Measurements from ENCODE around the gene LMX1B. TPM values are rescaled to one million over a fixed set of nuclear protein-coding genes. Genes with fewer than 3 reads are reported as not detected.

LMX1B gene
- total RNA-seq, 1 experiment from 2014 or later = not detected

DNA sequence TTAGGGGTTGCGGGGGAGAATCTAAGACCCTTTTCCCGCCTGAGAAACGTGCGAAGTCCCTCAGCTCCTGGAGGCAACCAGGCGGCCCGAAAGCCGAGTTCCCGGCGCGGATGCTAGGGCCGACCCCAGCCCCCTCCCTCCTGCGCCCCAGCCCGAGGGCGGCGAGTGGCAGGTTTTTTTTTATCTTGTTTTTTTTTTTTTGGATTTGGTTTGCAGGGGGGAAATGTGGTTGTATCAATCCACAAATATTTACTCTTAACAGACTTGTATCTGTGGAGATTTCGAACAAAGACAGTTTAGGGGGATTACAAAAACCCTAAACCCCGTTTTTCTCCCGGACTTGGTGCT is 10.7 kb downstream of the LMX1B start:
- ChIA-PET CTCF (no interaction called here), POLR2A (ENCODE audit: low non-redundant PET) (no interaction called here)
- Histone ChIP-seq H3K27ac (ENCODE audit: low read depth, low read length, poor library complexity, severe bottlenecking) (no peak overlapping the region), H3K27me3 (replicated peaks; ENCODE audit: insufficient read depth, low read depth, low read length, poor library complexity) (peaks cover 100% of the 10 kb centered on the region), H3K36me3 (ENCODE audit: insufficient read depth, low read length, poor library complexity, severe bottlenecking) (no peaks in the 10 kb centered on the region), H3K4me3 (ENCODE audit: low read depth, low read length, poor library complexity, severe bottlenecking) (no peak overlapping the region), H3K9me3 (ENCODE audit: low read depth, low read length, poor library complexity, severe bottlenecking) (no peaks in the 10 kb centered on the region), H3K4me1 (ENCODE audit: insufficient read depth, low read length, poor library complexity, severe bottlenecking) (peaks cover 12% of the 10 kb centered on the region)
- no peak for DNase-seq (ENCODE audit: low spot score)
- BruUV-seq (replicated peaks) = no TSS peak
- intact Hi-C loops (cut with micrococcal nuclease; ENCODE audit: unreplicated experiment) = no loop called here
- TF ChIP-seq, protein P1, sequence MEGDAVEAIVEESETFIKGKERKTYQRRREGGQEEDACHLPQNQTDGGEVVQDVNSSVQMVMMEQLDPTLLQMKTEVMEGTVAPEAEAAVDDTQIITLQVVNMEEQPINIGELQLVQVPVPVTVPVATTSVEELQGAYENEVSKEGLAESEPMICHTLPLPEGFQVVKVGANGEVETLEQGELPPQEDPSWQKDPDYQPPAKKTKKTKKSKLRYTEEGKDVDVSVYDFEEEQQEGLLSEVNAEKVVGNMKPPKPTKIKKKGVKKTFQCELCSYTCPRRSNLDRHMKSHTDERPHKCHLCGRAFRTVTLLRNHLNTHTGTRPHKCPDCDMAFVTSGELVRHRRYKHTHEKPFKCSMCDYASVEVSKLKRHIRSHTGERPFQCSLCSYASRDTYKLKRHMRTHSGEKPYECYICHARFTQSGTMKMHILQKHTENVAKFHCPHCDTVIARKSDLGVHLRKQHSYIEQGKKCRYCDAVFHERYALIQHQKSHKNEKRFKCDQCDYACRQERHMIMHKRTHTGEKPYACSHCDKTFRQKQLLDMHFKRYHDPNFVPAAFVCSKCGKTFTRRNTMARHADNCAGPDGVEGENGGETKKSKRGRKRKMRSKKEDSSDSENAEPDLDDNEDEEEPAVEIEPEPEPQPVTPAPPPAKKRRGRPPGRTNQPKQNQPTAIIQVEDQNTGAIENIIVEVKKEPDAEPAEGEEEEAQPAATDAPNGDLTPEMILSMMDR (conservative IDR thresholded peaks at IDR 0.05; ENCODE audit: low read depth, low read length) = no peak
- TF ChIP-seq EZH2 (IDR thresholded peaks at IDR 0.05; ENCODE audit: borderline replicate concordance, low read depth, low read length, poor library complexity, severe bottlenecking) = no peak

DNA sequence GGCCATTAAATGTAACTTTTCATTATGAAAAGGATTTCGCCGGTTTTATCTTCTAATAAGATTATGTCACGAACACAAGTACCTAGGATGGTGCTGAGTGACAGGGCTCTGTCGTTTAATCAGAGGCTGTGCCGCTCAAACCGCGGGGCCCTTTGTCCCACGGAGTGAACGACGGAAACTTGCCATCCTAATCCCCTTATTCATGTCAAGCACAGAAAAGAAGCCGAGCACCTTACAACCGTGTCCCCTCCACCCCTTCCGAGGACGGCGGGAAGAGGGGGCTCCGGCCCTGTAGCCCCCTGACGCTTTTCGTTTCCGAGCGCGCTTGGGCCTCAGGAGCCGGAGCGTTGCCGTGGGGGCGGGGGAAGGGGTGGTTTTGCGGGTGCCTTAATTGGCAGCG is 11.2 kb downstream of the LMX1B start:
- TF ChIP-seq EZH2 (IDR thresholded peaks at IDR 0.05; ENCODE audit: borderline replicate concordance, low read depth, low read length, poor library complexity, severe bottlenecking) = peak; percentile 77
- TF ChIP-seq, protein P1 (conservative IDR thresholded peaks at IDR 0.05; ENCODE audit: low read depth, low read length) = no peak
- no peak overlapping the region for H3K4me3 ChIP-seq (ENCODE audit: low read depth, low read length, poor library complexity, severe bottlenecking)
- BruUV-seq (replicated peaks) = no TSS peak
- peaks cover 12% of the 10 kb centered on the region for H3K4me1 ChIP-seq (ENCODE audit: insufficient read depth, low read length, poor library complexity, severe bottlenecking)
- H3K36me3 ChIP-seq (ENCODE audit: insufficient read depth, low read length, poor library complexity, severe bottlenecking) = no peaks in the 10 kb centered on the region
- CTCF ChIA-PET = no interaction called here
- no peak overlapping the region for H3K27ac ChIP-seq (ENCODE audit: low read depth, low read length, poor library complexity, severe bottlenecking)
- DNase-seq (ENCODE audit: low spot score) = no peak
- POLR2A ChIA-PET (ENCODE audit: low non-redundant PET) = no interaction called here
- H3K27me3 ChIP-seq (replicated peaks; ENCODE audit: insufficient read depth, low read depth, low read length, poor library complexity) = peaks cover 98% of the 10 kb centered on the region
- intact Hi-C loops (cut with micrococcal nuclease; ENCODE audit: unreplicated experiment) = no loop called here
- no peaks in the 10 kb centered on the region for H3K9me3 ChIP-seq (ENCODE audit: low read depth, low read length, poor library complexity, severe bottlenecking)

DNA sequence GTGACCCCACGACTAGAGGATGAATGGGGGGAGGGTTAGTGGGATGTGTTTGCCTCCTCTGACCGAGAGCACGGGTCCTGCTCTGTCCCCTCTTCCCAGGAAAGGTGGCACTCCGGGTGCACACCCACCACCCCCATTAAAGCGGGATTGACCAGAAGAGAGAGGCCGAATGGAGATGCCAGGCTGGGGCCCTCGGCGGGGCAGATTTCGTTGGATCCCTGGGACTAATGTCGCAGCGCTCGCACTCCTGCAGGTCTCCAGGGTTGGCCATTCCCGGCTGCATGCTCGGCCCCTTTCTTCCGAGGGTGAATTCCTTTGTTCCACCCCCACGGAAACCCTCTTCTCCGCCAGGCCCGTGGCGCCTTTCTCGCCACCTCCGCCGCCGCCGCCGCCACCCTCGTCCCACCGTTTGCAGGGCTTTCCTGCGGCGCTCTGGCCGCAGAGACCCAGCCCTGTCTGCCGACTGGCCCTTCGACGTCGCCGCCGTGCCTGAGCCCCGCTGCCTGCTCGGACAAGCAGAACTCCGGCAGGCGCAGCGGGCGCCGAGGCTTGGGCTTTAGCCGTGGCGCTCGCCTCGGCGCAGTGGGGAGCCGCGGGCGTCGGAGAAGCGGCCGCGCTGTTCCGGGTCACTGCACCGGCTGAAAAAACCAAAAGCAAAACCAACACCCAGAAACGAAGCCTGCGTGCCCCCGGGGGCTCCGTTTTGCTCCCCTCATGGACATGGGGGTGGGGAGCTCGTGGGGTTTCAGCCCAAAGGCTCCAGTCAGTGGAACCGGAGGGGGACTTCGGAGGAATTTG is 11.8 kb downstream of the LMX1B start:
- Histone ChIP-seq H3K27me3 (replicated peaks; ENCODE audit: insufficient read depth, low read depth, low read length, poor library complexity) (peaks cover 98% of the 10 kb centered on the region), H3K27ac (ENCODE audit: low read depth, low read length, poor library complexity, severe bottlenecking) (no peak overlapping the region), H3K9me3 (ENCODE audit: low read depth, low read length, poor library complexity, severe bottlenecking) (no peaks in the 10 kb centered on the region), H3K36me3 (ENCODE audit: insufficient read depth, low read length, poor library complexity, severe bottlenecking) (no peaks in the 10 kb centered on the region), H3K4me3 (ENCODE audit: low read depth, low read length, poor library complexity, severe bottlenecking) (peak overlapping the region; percentile 15), H3K4me1 (ENCODE audit: insufficient read depth, low read length, poor library complexity, severe bottlenecking) (peaks cover 12% of the 10 kb centered on the region)
- CTCF ChIA-PET = interaction anchor here (0.5 kb wide), 1 partner anchor 74 kb away, joined by 4 read pairs; no protein-coding TSS in a partner anchor
- TF ChIP-seq, protein P1 (conservative IDR thresholded peaks at IDR 0.05; ENCODE audit: low read depth, low read length) = no peak
- TF ChIP-seq EZH2 (IDR thresholded peaks at IDR 0.05; ENCODE audit: borderline replicate concordance, low read depth, low read length, poor library complexity, severe bottlenecking) = peak; percentile 89
- intact Hi-C loops (cut with micrococcal nuclease; ENCODE audit: unreplicated experiment) = no loop called here
- POLR2A ChIA-PET (ENCODE audit: low non-redundant PET) = no interaction called here
- DNase-seq (ENCODE audit: low spot score) = no peak
- BruUV-seq (replicated peaks) = no TSS peak
